SU-DHL-6 (cell line): Measurements from ENCODE around the gene RNF167.
"Not testable (repeated sequence)": the region's sequence is repeated elsewhere in the genome, so short reads cannot be mapped to it uniquely, and the experiment has no call there.

Experiments
- H2AFZ ChIP-seq: fragments of 200-600 bp; sonication (generic); 2 replicates; pipeline ENCODE4 v1.6.1; 2014; ENCODE audit warnings: low read depth, mild to moderate bottlenecking, moderate library complexity, mixed read lengths, antibody characterized with exemption, low read length; ENCODE audit not compliant: severe bottlenecking
- H3F3A ChIP-seq: fragments of 200-600 bp; shearing (Covaris generic); 2 replicates; pipeline ENCODE4 v1.6.0; 2016; ENCODE audit warnings: antibody characterized with exemption, mild to moderate bottlenecking; ENCODE audit not compliant: insufficient read depth
- H3K27ac ChIP-seq: fragments of 200-600 bp; sonication (generic); 2 replicates; pipeline ENCODE4 v1.5.1; 2016; ENCODE audit warnings: low read depth, mild to moderate bottlenecking, low read length, moderate library complexity, mixed read lengths
- H3K27me3 ChIP-seq: fragments of 200-600 bp; sonication (generic), shearing (Covaris generic); 2 replicates; pipeline ENCODE4 v1.6.0; 2014; ENCODE audit warnings: mild to moderate bottlenecking, low read length
- H3K36me3 ChIP-seq: fragments of 200-600 bp; sonication (generic); 2 replicates; pipeline ENCODE4 v1.6.1; 2014; ENCODE audit warnings: mild to moderate bottlenecking, low read length, mixed read lengths
- H3K4me2 ChIP-seq: fragments of 300-600, 200-600 bp; shearing (Covaris generic), sonication (generic); 2 replicates; pipeline ENCODE4 v1.6.0; 2014; ENCODE audit warnings: low read length, low read depth, mild to moderate bottlenecking; ENCODE audit not compliant: poor library complexity, severe bottlenecking
- H3K4me3 ChIP-seq: fragments of 200-600 bp; sonication (generic); 2 replicates; pipeline ENCODE4 v1.5.1; 2014; ENCODE audit warnings: antibody characterized with exemption, low read length, mild to moderate bottlenecking, mixed read lengths; ENCODE audit not compliant: insufficient read depth, poor library complexity, severe bottlenecking
- H3K79me2 ChIP-seq: fragments of 200-600 bp; sonication (generic); 2 replicates; pipeline ENCODE4 v1.6.1; 2014; ENCODE audit warnings: mild to moderate bottlenecking, low read length, moderate library complexity; ENCODE audit not compliant: insufficient read depth
- H3K9ac ChIP-seq: fragments of 200-600 bp; sonication (generic); 2 replicates; pipeline ENCODE4 v1.7.0; 2014; ENCODE audit warnings: mild to moderate bottlenecking, low read length
- H3K9me2 ChIP-seq: fragments of 200-600 bp; sonication (generic); replicated peaks from 2 replicates; pipeline ENCODE4 v1.6.1; 2014; ENCODE audit warnings: low read length; ENCODE audit not compliant: insufficient read depth
- H3K9me3 ChIP-seq: fragments of 200-600 bp; sonication (generic); 2 replicates; pipeline ENCODE4 v1.6.1; 2014; ENCODE audit warnings: low read length, mixed read lengths; ENCODE audit not compliant: insufficient read depth
- H4K20me1 ChIP-seq: fragments of 200-600 bp; sonication (generic); 2 replicates; pipeline ENCODE4 v1.6.1; 2014; ENCODE audit warnings: low read depth, mild to moderate bottlenecking, antibody characterized with exemption, low read length, moderate library complexity, mixed read lengths
- CTCF ChIP-seq: fragments of 200-600 bp; sonication (generic); IDR thresholded peaks from one replicate; pipeline ENCODE4 v1.5.1; 2017; ENCODE audit warnings: antibody characterized with exemption, mild to moderate bottlenecking, low read length, moderate library complexity; ENCODE audit not compliant: insufficient read depth, poor library complexity, severe bottlenecking
- EZH2phosphoT487 ChIP-seq: fragments of 200-600 bp; sonication (generic), shearing (Covaris generic); conservative IDR thresholded peaks from 2 replicates; pipeline ENCODE4 v1.6.1; 2018; ENCODE audit warnings: mild to moderate bottlenecking, antibody characterized with exemption, low read length, moderate library complexity, mixed read lengths

Gene RNF167

GRCh38 chr17:4920351-4921048, 19.6 kb upstream of the RNF167 start:
- H4K20me1 ChIP-seq, result no peaks in the 10 kb centered on the region
- H3K9me2 ChIP-seq, result no peaks in the 10 kb centered on the region
- no peaks in the 10 kb centered on the region for H3K36me3 ChIP-seq
- H3K79me2 ChIP-seq, result no peaks in the 10 kb centered on the region
- H3K27ac ChIP-seq, result no peak overlapping the region
- H3K4me3 ChIP-seq, result no peak overlapping the region
- no peak overlapping the region for H3K9ac ChIP-seq
- H3F3A ChIP-seq, result no peaks in the 10 kb centered on the region
- no peak overlapping the region for H2AFZ ChIP-seq
- no peaks in the 10 kb centered on the region for H3K27me3 ChIP-seq
- TF ChIP-seq EZH2phosphoT487 (no peak), CTCF (no peak)
- no peaks in the 10 kb centered on the region for H3K9me3 ChIP-seq
- no peak overlapping the region for H3K4me2 ChIP-seq

GRCh38 chr17:4921320-4921719, 18.7 kb upstream of the RNF167 start:
- no peaks in the 10 kb centered on the region for H4K20me1 ChIP-seq
- H3K27ac ChIP-seq, result no peak overlapping the region
- no peaks in the 10 kb centered on the region for H3K9me2 ChIP-seq
- no peak for TF ChIP-seq EZH2phosphoT487
- TF ChIP-seq CTCF, result no peak
- H3K9ac ChIP-seq, result no peak overlapping the region
- H3K79me2 ChIP-seq, result no peaks in the 10 kb centered on the region
- H3K9me3 ChIP-seq, result no peaks in the 10 kb centered on the region
- H3F3A ChIP-seq, result no peaks in the 10 kb centered on the region
- no peak overlapping the region for H3K4me2 ChIP-seq
- H3K36me3 ChIP-seq, result no peaks in the 10 kb centered on the region
- H3K27me3 ChIP-seq, result no peaks in the 10 kb centered on the region
- no peak overlapping the region for H2AFZ ChIP-seq
- H3K4me3 ChIP-seq, result no peak overlapping the region

- H3K4me2 ChIP-seq, H3K9me2 ChIP-seq, H2AFZ ChIP-seq, H3K27ac ChIP-seq, H3F3A ChIP-seq, H3K4me3 ChIP-seq, H4K20me1 ChIP-seq, H3K9me3 ChIP-seq, H3K36me3 ChIP-seq, H3K9ac ChIP-seq, H3K79me2 ChIP-seq, H3K27me3 ChIP-seq: not testable (repeated sequence)
These were observed 13.3 kb upstream of the RNF167 start for GRCh38 chr17:4926577-4927335.

GRCh38 chr17:4928881-4929280, 11.2 kb upstream of the RNF167 start:
- Histone ChIP-seq H3K79me2 (no peaks in the 10 kb centered on the region), H3K4me2 (no peak overlapping the region), H2AFZ (no peak overlapping the region), H3K9ac (no peak overlapping the region), H3K9me2 (no peaks in the 10 kb centered on the region), H4K20me1 (no peaks in the 10 kb centered on the region), H3K36me3 (no peaks in the 10 kb centered on the region), H3K9me3 (no peaks in the 10 kb centered on the region), H3K27me3 (no peaks in the 10 kb centered on the region), H3K27ac (no peak overlapping the region), H3K4me3 (no peak overlapping the region), H3F3A (0 out of 2 replicates have a peak, but pooled peaks cover 3% of the 10 kb centered on the region)
- no peak for TF ChIP-seq CTCF
- no peak for TF ChIP-seq EZH2phosphoT487
